T-helper 1 cell (primary cell): ENCODE measurements around the gene DCP1B.

ENCODE experiments used
- DNase-seq, 5 donors: peaks; one replicate each; pipeline ENCODE4 v3.0.0-alpha.2; 2012 to 2020

DCP1B gene

DNA sequence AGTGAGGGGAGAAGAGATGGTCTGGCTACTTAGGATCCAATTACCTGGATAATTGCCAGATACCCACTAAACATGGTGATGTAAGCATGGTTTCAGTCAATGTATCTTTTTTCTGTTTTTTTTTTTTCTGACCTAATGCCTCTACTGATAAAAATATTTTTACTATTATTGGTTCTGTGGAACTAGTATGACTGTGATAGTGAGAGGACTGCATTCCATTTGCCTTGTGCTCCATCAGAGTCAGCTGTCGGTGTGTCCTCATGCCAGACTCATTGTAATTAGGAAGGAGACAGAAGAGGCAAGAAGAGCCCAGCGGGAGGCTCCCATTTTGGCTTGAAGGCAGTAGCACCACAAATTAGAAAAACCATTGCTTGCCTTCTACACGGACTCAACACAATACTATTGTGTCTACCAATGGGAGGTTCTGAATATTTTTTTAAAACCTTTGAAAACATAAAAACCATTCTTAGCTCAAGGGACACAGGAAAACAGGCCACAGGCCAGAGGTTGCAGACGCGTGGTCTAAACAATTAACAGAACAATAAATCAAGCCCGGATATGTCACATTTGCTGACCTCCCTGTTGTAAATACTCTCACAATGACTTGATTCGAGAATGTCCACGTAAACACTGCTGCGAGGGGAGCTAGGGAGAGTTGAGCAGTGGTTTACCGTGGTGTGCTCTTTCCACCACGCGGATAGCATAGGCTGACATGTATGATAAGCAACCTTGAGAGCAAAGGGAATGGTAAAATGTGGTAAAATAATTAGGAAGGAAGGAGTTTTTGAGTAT lies 13.5 kb upstream of the DCP1B start:
- DNase-seq = no peak

DNA sequence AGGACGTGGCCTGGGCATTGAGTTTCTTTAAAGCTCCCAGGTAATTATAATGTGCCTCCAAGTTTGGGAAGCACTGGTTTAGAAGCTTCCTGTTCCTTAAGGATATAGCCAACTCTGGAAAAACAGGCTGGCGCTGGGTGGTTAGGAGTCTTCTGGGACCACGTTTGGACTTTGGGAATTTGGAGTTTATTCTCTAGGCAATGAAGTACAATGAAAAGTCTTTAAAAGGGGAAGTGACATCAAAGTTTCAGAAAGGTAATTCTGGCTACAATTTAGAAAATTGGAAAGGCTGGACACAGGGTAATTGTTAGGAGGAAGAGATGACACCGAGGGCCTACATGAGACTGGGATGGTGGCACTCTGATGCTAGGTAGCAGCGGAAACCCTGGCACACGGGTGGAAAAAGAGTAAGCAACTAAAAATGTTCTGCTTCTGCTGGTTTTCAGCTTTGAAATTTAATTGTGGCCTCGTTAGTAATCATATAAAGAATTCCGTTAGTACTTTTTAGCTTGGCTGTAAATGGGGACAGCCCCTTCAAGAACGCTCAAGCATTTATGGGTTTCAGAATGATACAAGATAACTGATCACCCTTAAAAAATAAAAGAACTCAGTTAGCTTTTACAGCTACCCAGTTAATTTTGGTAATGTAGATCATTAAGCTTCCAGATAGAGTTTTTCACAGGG lies 12.7 kb upstream of the DCP1B start:
- peak in 1 of 5 donors; percentile 16 for DNase-seq

DNA sequence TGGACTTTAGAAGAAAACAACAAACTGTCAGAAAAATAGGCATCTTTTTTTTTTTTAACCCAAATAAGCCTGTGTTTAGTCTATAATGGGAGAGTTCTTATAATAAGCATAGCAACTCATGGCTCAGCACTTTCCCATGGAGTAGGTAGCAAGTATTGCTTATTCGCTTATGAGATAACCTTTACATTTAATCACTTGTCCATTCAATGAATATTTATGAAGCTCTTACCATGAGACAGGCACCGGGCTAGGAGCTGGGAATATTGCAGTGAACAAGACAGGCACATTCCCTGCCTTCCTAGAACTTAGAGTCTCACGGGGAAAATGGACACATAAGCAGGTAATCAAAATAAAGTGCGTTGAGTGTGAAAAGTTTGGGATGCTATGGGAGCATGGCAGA lies 10.0 kb upstream of the DCP1B start:
- no peak for DNase-seq

DNA sequence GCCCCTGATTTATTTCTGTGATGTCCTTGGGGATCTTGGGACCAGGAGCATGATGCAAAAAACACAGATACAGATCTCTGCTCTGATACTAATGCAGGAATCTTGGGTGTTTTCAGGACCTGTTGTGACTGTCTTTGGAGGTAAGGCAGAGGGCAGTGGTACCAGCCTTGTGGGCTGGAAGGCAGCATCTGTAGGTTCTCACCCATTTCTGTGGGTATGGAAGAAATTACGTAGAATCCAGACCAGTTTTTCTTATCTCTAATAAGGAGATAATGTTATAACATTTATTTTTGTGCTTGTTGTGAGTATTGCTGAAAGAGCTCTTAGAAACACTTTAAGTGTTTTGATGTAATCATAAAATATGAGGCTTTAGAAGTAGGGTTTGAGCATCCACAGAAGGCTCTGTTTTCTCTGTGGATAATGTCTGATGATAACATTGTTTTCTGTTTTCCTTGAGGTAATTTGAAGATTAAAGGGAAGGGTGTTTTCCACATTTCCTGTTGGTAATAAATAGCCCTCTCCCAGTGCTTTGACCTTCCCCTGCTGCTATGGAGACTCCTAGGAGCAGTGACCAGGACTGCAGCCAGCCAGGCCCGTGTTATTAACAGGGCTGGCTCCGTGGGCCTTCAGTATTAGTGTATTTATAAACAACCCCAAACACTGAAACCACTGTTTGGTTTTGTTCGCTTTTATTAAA lies 9.4 kb upstream of the DCP1B start:
- no peak for DNase-seq

DNA sequence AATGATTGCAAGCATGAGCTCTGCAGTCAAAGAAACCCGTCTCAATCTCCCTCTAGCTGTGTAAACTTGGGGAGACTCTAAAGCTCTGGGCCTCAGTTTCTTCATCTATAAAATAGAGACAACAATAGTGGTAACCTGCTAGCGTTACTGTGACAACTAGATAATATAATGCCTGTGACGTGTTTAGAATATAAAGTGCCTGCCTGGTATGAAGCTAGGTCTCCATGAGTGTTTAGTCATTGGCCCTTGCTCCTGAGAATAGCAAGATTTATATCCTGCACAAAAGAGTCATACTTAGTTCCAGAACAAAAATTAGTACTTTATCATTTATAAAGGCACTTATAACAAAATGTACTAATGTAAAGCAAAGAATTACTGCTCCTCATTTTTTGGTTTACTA lies 8.8 kb upstream of the DCP1B start:
- DNase-seq = no peak

DNA sequence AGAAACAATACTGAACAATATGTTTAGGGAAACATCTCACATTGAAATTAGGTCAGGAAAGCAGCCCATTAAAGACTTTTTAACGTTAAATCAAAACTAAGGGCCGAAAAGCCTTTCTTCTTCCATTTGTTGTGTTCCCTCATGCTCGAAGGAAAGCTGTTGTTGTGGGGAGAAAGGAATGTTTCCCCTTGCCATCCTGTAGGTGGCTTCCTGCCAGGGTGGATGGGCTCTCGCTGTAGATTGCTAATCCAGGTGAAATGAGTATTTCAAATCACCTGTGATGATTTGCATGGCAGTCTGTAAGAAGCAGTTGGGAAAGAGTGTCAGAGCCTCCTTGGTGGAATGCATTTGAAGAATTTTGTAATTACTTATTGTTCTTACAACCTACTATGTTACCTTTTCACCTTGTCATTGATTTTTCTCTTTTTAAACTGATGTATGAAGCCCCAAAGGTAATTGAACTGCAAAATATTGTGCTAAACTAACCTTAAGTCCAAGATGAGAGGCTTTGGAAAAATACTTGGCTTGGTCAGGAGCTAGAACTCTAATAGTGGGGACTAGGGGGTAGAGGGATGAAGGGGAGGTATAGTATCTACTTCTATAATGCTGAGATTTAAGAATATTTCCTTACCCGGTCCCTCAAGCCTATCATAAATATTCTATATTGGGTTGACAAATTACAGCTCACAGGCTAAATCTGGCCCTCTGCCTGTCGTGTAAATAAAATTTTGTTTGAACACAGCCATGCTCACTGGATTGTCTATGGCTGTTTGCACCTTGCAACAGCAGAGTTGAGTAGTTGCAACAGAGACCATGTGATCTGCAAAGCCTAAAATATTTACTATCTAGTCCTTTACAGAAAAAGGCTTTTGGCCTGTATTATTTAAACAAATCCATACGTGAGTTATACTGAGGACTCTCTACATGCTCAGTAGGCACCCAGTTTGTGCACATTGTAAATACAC lies 7.7 kb upstream of the DCP1B start:
- no peak for DNase-seq

DNA sequence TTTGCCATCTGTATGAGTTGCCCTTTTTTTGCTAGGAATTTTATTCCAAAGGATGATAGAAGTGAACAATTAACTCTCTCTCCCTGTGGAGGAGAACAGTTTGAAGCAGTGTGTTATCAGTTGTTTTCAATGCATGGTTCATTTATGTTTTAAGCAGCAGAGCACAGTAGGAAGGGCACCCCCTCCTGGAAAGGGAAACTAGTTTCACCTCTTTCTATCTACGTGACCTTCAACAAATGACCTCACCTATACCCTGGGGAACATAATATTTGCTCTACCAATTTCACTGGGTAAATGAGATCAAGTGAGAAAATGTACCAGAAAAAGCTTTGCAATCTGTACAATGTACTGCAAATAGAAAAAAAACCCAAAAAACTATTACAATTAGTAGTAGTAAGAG lies 5.4 kb upstream of the DCP1B start:
- DNase-seq = no peak

DNA sequence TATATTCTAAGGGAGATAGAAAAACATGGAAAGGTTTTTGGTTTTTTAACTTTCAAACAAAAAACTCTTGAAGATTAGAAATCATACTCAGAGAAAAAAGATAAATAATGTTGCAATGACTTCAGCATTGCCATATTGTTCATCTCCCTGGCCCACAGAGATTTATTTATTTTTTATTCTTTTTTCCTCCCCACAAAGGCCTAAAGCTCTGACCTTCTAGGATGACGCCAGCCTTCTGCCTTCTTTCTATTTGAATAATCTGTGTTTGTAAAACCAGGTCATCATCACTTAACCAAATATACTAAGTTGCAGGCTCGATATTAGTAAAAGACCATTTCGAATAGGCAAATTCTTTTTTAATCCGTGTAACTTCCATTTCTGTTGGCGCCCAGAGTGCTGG lies 4.4 kb upstream of the DCP1B start:
- DNase-seq = no peak

DNA sequence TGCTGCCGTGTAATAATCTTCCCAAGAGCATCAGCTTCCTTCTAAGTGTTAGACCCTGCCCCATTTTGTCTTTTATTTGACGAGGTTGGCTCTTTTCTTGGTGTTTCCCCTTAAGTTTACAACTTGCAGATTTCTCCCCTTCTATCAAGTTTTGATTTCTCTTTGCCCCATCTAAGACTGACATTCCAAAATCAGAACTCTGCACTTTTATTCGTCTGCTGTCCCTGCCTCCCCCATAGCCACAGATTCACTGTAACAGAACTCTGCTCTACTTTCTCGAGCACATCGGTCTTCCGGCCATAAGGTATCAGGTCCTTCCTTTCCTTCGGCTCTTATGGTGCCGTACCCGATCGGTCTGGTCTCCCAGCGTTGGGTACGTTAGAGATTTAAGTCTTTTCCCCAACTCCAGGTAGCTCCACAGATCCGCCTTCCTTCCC lies 563 bp downstream of the DCP1B start:
- DNase-seq = no peak

DNA sequence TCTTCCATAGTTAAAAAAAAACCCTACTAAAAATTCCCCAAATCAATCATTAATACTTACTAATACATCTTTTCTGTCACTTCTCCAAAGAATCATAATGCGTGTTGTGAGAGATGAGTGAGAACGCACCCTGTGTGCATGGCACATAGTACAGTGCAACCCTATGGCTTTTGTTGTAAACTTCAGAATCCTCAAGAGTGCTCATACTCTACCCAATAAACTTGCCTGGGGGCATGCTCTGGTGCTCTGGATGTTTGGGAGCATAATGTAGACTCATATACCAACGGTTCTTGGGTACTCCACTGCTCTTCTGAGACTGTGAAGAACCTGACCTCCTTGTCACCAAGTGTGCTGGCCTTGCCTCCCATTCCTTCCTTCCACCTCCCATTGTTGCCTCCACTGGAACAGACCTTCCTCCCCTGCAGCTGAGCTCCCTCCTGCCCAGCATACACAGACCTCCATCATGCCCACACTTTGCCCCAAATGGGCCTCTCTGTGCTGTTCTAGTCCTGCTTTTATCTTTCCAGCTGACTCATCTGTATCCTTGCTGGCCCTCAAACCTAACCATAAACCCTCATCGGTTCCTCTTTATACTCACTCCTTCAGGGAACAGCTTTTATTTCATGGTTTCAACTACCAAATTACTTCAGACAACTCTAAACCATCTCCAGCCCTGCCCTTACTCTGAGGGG lies 8.9 kb downstream of the DCP1B start:
- DNase-seq = peak in 1 of 5 donors; percentile 27

DNA sequence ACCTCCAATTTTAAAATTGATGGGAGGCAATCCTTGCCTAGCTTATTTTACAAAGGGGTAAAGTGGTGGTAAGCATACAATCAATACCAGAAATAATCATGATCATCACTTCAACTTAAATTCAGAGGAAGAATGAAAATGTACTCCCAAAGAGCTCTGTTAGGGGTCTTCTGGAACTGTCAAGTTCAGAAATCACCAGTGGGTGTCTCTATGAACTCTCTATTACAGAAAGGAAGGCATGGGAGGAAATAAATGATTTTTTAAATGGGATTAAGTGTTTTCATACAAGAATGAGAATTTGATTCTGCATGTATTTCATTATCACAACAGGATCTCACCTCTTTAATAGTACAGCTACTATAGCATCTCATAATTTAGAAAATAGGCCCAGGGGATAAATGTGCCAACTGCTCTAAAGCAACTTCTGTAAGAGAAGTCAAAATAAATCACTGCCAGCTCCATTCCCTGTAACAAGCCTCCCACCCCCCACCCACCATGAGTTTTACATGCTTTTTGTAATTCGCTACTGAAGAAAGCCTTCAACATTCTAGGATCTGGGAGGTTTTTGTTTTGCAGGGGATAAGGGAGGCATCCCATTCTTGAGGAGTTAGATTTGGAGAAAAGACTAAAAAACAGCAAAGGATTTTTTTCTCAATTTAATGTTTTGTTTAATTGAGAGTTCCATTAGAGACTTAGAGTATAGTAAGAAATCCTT lies 9.7 kb downstream of the DCP1B start:
- no peak for DNase-seq

DNA sequence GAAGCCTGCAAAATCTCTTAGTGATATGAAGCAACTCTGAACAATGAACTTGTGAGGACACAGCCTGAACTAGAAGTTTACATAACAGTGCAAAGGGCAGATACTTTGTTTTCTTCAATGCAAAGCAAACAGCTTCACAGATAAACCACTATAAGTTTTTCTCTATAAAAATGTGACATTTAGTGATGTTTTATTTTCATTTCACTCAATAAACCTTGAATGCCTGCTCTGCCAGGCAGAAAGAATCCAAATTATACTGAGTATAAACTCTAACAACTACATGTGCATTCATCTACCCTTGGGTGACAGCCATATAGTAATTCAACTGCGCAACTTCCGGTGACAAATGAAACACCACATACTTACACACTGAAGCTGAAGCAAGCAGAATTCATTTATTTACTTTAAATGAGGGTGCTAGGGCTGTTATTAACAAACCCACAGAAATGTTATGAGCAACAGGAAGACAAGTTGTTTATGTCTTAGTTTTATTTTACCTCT lies 10.3 kb downstream of the DCP1B start:
- DNase-seq = peak in 1 of 5 donors; percentile 67

DNA sequence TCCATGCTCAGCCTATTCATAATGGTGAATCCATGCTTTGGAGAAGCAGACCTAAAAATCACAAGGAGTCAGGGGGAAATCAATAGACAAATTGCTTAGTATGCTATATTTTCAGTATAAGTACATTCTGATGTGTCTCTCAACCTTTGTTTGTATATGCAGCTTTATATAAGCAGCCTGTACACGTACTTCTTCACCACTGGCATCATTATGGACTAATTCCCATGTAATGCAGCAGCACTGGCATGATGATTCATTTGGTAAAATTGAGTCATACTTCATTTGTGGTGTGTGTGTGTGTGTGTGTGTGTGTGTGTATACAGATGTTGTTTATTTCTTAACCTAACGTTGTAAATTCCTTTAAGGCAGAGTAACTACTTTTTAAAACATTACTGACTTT lies 10.9 kb downstream of the DCP1B start:
- peak in 1 of 5 donors; percentile 63 for DNase-seq

DNA sequence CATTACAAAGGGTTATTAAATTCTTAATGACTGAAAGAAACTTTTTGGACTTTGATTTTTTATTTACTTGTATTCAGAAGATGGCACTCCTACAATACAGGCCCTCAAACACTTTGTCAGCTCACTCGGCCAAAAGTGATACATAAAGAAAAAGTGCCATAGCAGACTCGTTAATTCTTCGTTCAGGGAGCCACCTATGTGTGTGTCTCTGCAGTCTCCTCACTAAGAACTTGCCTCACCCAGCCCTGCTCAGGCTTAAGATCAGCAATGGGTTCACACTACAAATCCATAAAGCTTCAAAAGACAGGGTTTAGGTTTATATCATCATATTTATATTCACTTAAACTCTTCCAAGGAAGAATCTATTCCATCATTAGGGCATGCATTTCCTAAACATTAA lies 11.5 kb downstream of the DCP1B start:
- DNase-seq = no peak

DNA sequence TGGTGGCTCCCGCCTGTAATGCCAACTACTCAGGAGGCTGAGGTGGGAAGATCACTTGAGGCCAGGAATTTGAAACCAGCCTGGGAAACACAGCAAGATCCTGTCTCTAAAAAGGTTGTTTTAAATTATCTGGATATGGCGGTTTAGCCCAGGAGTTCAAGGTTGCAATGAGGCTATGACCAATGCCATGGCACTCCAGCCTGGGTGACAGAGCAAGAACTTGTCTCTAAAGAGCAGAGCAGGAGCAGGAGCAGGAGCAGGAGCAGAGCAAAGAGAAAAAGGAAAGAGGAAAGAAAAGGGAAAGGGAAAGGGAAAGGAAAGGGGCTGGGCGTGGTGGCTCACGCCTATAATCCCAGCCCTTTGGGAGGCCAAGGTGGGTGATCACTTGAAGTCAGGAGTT lies 15.1 kb downstream of the DCP1B start:
- DNase-seq = no peak

DNA sequence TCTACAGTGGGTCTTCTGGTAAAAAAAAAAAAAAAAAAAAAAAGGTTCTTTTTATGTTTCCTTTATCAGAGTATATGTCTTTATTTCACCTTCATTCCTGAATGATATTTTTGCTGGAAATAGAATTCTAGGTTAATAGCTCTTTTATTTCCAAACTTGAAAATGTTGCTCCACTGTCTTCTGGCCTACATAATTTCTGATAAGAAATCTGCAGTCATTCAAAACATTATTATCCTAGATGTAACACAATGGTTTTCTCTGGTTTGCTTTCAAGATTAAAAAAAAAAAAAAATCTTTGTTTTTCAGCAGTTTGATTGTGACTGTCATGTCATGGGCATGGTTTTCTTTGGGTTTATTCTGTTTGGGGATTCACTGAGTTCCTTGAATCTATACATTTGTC lies 19.5 kb downstream of the DCP1B start:
- no peak for DNase-seq

DNA sequence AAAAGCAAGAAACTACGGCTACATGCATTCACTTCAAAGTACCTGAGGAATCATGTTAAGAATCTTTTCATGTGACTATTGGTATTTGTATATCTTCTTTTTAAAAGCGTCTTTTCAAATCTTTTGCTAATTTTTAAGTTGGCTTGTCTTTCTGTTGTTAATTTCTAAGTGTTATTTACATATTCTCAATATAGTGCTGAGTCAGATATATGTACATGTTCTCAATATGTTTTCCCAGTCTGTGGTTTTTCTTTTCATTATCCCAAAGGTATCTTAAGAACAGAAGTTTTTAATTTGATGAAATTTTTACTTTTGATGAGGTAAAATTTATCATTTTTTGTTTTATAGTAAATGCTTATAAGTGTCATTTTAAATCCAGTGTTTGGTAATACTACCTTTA lies 24.0 kb downstream of the DCP1B start:
- DNase-seq = no peak

DNA sequence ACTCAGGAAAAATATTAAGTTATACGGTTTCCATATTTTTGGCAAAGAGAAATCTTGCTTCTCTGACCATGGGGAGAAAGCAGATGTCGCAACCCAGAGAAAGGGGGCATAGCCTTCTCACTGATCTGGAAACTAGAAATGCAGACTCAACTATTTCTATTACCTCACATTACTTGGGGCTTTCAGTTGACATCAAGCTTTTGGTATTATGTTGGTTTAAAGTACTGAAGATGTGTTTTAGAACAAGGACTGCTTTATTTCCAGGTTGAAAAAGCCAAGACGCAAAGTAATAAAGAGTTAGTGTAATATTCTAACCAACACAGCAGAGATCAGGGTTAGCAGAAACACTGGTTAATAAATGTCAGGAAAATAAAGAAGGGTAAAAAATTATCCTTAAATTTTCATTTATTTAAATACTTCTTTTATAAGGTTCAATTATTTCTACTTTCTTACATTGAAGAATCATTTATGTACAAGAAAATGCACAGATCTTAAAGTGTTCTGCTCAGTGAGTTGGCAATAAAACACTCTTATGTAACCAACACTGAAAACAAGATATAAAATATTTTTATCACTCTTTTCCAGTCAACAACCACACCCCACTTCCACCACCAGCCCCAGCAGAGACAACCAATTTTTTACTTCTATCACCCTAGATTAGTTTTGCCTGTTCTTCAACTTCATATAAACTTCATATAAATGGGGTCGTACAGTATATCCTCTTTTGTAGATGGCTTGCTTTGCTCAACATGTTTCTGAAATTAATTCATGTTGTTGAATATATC lies 26.0 kb downstream of the DCP1B start:
- no peak for DNase-seq

DNA sequence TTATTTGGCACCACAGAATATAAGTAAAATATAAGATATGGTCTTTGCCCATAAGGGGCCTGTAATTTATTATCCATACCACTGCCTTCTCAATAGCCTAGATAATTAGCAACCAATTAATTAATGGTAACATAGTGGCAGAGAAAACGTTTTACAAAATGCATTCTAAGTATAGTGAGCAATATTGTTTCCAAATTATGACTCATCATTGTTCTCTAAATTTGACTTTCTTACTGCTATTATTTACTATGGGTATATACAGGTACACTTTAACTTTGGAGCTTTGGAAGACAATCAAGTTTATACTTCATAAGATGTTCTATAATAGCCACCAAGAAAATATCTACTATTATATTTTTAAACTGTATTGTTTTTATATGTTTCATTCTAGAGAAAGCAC lies 26.7 kb downstream of the DCP1B start:
- no peak for DNase-seq

DNA sequence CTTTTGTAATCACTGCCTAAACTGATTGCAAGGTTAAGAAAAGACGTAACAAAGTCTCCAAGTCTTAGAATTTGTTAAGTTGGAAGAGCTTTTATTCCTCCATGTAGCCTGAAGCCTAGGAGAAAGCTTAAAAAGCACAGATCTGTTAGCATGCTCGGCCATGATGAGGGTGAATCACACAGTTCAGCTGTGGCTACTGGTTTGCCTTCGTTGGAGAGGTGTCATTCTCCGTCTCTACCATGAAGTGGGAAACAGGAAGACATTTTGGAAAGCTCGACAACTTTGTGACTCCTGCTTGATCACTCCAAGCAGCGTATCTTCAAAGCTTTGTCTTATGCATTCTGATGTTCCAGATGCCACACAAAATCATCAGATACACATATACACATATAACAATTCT lies 27.1 kb downstream of the DCP1B start:
- no peak for DNase-seq
